ENCODE results near the gene CPEB4. TPM values are rescaled to one million over a fixed set of nuclear protein-coding genes. Genes with fewer than 3 reads are reported as not detected.

CPEB4 gene
- total and polyA plus RNA-seq, 2 donors (not counting 1 experiment from before 2014, with no cell fraction given), result 8.4 to 26.0 TPM

DNA sequence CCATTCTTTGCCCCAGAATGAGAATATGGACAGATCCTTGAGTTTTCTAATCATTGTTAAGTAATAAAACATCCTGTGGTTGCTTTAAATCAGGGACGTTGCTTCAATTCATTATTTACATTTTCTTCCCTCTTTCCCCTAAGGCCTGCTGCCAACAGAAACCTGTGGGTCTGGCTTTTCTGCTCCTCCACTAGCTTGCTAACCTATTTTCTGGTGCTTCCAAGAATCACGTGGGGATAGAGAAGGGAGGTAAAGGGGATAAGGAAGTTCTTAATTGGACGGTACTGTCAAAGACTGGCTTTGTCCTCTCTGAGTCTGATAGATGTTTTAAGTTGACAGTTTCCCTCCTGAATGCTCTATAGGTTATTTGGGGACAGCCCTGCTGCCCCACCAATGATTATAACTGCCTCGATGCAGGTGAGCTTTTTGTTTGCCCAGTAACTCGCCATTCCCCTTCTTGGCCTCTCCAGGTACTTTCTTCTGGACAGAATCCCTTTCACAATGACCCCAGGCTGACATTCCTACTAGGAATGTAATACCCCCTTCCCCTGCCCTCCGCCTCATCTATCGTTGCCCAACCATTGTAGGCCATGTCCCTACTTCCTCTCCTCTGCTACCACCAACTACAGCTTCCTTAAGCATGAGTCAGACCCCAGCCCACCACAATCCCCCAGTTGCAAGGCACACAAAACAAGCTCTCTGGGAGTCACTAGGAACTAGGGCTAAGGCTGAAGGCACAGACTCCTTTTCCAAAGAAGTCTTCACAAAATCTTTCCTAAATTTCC lies 19.9 kb upstream of the CPEB4 start:
- no peak overlapping the region for H3K9ac ChIP-seq (ENCODE audit: low read length)
- Mint-ChIP-seq H3K4me1 (peaks cover 5% of the 10 kb centered on the region), H3K4me3 (no peak overlapping the region), H3K27ac (no peak overlapping the region), H3K27me3 (peaks cover 13% of the 10 kb centered on the region), H3K9me3 (ENCODE audit: insufficient read depth) (no peaks in the 10 kb centered on the region)
- ATAC-seq (ENCODE audit: low read depth), result no peak
- ChIA-PET CTCF (interaction anchor here (0.7 to 1.5 kb wide), 2 partner anchors 12 to 16 kb away, joined by 3 read pairs; no protein-coding TSS in a partner anchor), POLR2A (interaction anchor here (1.3 kb wide), 1 partner anchor 46 kb away, joined by 3 read pairs; no protein-coding TSS in a partner anchor)
- H2AFZ ChIP-seq (ENCODE audit: insufficient read depth, low read depth, low read length, poor library complexity, severe bottlenecking), result no peak overlapping the region
- WGBS (ENCODE audit: insufficient coverage), result 84% methylated on average over 5 of the region's 7 CpGs
- H3K79me2 ChIP-seq (ENCODE audit: control insufficient read depth, insufficient read depth, low read length), result no peaks in the 10 kb centered on the region
- H3K4me3 ChIP-seq (ENCODE audit: control extremely low read depth in 1 of 5, extremely low read depth in 1 of 5, insufficient read depth in 1 of 5, low read depth in 2 of 5, low read length in 4 of 5), result no peak overlapping the region
- H3K27me3 ChIP-seq (replicated peaks in 1 of 4; ENCODE audit: control extremely low read depth in 1 of 4, control insufficient read depth in 3 of 4, insufficient read depth in 4 of 4, low read length in 3 of 4), result no peaks in the 10 kb centered on the region
- TF ChIP-seq EZH2 (IDR thresholded peaks at IDR 0.05; ENCODE audit: borderline replicate concordance, insufficient read depth, low read depth, low read length, poor library complexity, severe bottlenecking) (no peak), CTCF (IDR thresholded peaks at IDR 0.05) (no peak)
- H4K20me1 ChIP-seq (ENCODE audit: control insufficient read depth, insufficient read depth, low read length, poor library complexity, severe bottlenecking), result no peaks in the 10 kb centered on the region
- H3K36me3 ChIP-seq (replicated peaks in 1 of 2; ENCODE audit: control extremely low read depth in 1 of 2, control insufficient read depth in 1 of 2, extremely low read depth in 1 of 2, insufficient read depth in 2 of 2, low read length in 1 of 2), result no peaks in the 10 kb centered on the region
- peaks cover 0 to 7% of the 10 kb centered on the region in 2 donors for H3K4me1 ChIP-seq (ENCODE audit: control insufficient read depth in 2 of 2, insufficient read depth in 2 of 2, low read length in 2 of 2)
- H3K4me2 ChIP-seq (replicated peaks; ENCODE audit: low read depth, low read length, poor library complexity, severe bottlenecking), result no peak overlapping the region
- intact Hi-C loops (cut with micrococcal nuclease), result no loop called here
- no peak overlapping the region for H3K27ac ChIP-seq (ENCODE audit: low read length in 2 of 2)
- DNase-seq, result no peak
- no peaks in the 10 kb centered on the region for H3K9me3 ChIP-seq (ENCODE audit: control extremely low read depth in 1 of 3, control insufficient read depth in 2 of 3, insufficient read depth in 1 of 3, low read length in 2 of 3)

DNA sequence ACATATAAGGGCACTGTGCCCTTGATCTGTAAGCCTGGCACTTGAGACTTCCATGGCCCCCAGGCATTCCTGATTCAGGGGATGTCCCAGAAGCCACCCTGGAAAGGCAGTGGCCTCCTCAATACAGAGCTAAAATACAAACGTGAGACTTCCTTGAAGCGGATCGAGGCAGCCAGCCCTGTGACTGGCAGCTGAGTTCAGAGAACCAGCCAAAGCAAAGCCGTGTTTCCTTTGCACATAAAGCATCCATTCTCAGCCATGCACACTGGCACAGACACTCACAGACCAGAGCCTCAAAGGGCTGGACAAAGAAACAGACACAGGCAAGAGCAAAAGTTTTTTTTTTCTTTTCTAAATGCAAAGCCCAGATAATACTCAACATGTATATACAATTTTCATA lies 18.8 kb upstream of the CPEB4 start:
- Mint-ChIP-seq H3K27me3 (peaks cover 6% of the 10 kb centered on the region), H3K4me3 (no peak overlapping the region)

More for the DNA sequence above, 18.8 kb upstream of the CPEB4 start:
- H3K4me1 ChIP-seq (ENCODE audit: control insufficient read depth in 2 of 2, insufficient read depth in 2 of 2, low read length in 2 of 2), result peaks cover 0 to 4% of the 10 kb centered on the region in 2 donors
- H2AFZ ChIP-seq (ENCODE audit: insufficient read depth, low read depth, low read length, poor library complexity, severe bottlenecking), result no peak overlapping the region
- H3K36me3 ChIP-seq (replicated peaks in 1 of 2; ENCODE audit: control extremely low read depth in 1 of 2, control insufficient read depth in 1 of 2, extremely low read depth in 1 of 2, insufficient read depth in 2 of 2, low read length in 1 of 2), result no peaks in the 10 kb centered on the region
- ChIA-PET POLR2A (interaction anchor here (1.3 kb wide), 1 partner anchor 47 kb away, joined by 3 read pairs; no protein-coding TSS in a partner anchor), CTCF (interaction anchor here (0.7 to 1.5 kb wide), 3 partner anchors 13 to 59 kb away, joined by 3 read pairs; no protein-coding TSS in a partner anchor)
- H3K27ac Mint-ChIP-seq, result no peak overlapping the region
- H4K20me1 ChIP-seq (ENCODE audit: control insufficient read depth, insufficient read depth, low read length, poor library complexity, severe bottlenecking), result no peaks in the 10 kb centered on the region
- intact Hi-C loops (cut with micrococcal nuclease), result no loop called here
- no peaks in the 10 kb centered on the region for H3K9me3 ChIP-seq (ENCODE audit: control extremely low read depth in 1 of 3, control insufficient read depth in 2 of 3, insufficient read depth in 1 of 3, low read length in 2 of 3)
- H3K27me3 ChIP-seq (replicated peaks in 1 of 4; ENCODE audit: control extremely low read depth in 1 of 4, control insufficient read depth in 3 of 4, insufficient read depth in 4 of 4, low read length in 3 of 4), result no peaks in the 10 kb centered on the region
- no peaks in the 10 kb centered on the region for H3K9me3 Mint-ChIP-seq (ENCODE audit: insufficient read depth)
- H3K27ac ChIP-seq (ENCODE audit: low read length in 2 of 2), result no peak overlapping the region
- peaks cover 5% of the 10 kb centered on the region for H3K4me1 Mint-ChIP-seq
- H3K4me3 ChIP-seq (ENCODE audit: control extremely low read depth in 1 of 5, extremely low read depth in 1 of 5, insufficient read depth in 1 of 5, low read depth in 2 of 5, low read length in 4 of 5), result no peak overlapping the region
- H3K4me2 ChIP-seq (replicated peaks; ENCODE audit: low read depth, low read length, poor library complexity, severe bottlenecking), result no peak overlapping the region
- DNase-seq (no peak), ATAC-seq (ENCODE audit: low read depth) (no peak)
- 74% methylated on average over 4 of the region's 4 CpGs for WGBS (ENCODE audit: insufficient coverage)
- H3K79me2 ChIP-seq (ENCODE audit: control insufficient read depth, insufficient read depth, low read length), result no peaks in the 10 kb centered on the region
- TF ChIP-seq EZH2 (IDR thresholded peaks at IDR 0.05; ENCODE audit: borderline replicate concordance, insufficient read depth, low read depth, low read length, poor library complexity, severe bottlenecking), result no peak
- TF ChIP-seq CTCF (IDR thresholded peaks at IDR 0.05), result no peak
- H3K9ac ChIP-seq (ENCODE audit: low read length), result no peak overlapping the region

Measured in B cell (primary cell).